SK-N-SH (cell line): Measurements from ENCODE around the gene TIMELESS.
"Not testable (repeated sequence)": the region's sequence is repeated elsewhere in the genome, so short reads cannot be mapped to it uniquely, and the experiment has no call there.

Experiments used
- CTCF ChIP-seq: fragments of 200-600 bp; sonication (generic); IDR thresholded peaks from 2 replicates; pipeline ENCODE4 v1.6.1; 2017; ENCODE audit warnings: antibody characterized with exemption, mild to moderate bottlenecking, moderate library complexity
- EP300 ChIP-seq, 2 experiments: IDR thresholded peaks; 2 replicates each; pipeline versions ENCODE4 v1.4.0 to v1.6.1; 2012; ENCODE audit warnings: borderline replicate concordance in 1 of 2, low read depth in 1 of 2, low read length in 1 of 2
- GABPA ChIP-seq: IDR thresholded peaks from 2 replicates; pipeline ENCODE4 v1.4.0; 2012; ENCODE audit warnings: low read depth, mild to moderate bottlenecking
- GATA2 ChIP-seq: sonication (generic); formaldehyde crosslinking; IDR thresholded peaks from 2 replicates; pipeline ENCODE4 v1.5.0; 2020; ENCODE audit warnings: mild to moderate bottlenecking, missing genetic modification reagents
- MXI1 ChIP-seq: IDR thresholded peaks from 2 replicates; pipeline ENCODE4 v1.6.1; 2012; ENCODE audit warnings: mild to moderate bottlenecking, low read depth, low read length, improper control_type of control experiment
- RAD21 ChIP-seq: IDR thresholded peaks from 2 replicates; pipeline ENCODE4 v1.6.1; 2012; ENCODE audit warnings: mild to moderate bottlenecking, low read length
- REST ChIP-seq: IDR thresholded peaks from 2 replicates; pipeline ENCODE4 v1.6.1; 2012; ENCODE audit warnings: mild to moderate bottlenecking, low read depth, low read length, moderate library complexity
- TCF12 ChIP-seq: IDR thresholded peaks from 2 replicates; pipeline ENCODE4 v1.4.0; 2012
- USF2 ChIP-seq: fragments of 150-350 bp; IDR thresholded peaks from 2 replicates; pipeline ENCODE4 v1.6.1; 2017; ENCODE audit warnings: antibody characterized with exemption, low read length, low read depth, borderline replicate concordance

DNA sequence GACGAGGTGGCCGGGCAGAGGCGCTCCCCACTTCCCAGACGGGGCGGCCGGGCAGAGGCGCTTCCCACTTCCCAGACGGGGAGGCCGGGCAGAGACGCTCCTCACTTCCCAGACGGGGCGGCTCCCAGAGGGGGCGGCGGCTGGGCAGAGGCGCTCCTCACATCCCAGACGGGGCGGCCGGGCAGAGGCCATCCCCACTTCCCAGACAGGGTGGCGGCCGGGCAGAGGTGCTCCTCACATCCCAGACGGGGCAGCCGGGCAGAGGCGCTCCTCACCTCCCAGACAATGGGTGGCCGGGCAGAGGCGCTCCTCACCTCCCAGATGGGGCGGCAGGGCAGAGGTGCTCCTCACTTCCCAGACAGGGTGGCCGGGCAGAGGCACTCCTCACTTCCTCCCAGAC lies 45.3 kb upstream of the TIMELESS start:
- TF ChIP-seq CTCF; MXI1; RAD21; REST; GATA2 (CRISPR knock-in tag); EP300 (IDR thresholded peaks at IDR 0.05; ENCODE audit: borderline replicate concordance in 1 of 2, low read depth in 1 of 2, low read length in 1 of 2); TCF12; USF2; GABPA: not testable (repeated sequence)
